ENCODE results near the gene CYP3A5. TPM values are rescaled to one million over a fixed set of nuclear protein-coding genes. Genes with fewer than 3 reads are reported as not detected.

CYP3A5 gene
- total and polyA plus RNA-seq, 2 of the 13 experiments (the other 11 are each of a cell fraction or from before 2014, with no cell fraction given): 5.7 to 9.3 TPM

DNA sequence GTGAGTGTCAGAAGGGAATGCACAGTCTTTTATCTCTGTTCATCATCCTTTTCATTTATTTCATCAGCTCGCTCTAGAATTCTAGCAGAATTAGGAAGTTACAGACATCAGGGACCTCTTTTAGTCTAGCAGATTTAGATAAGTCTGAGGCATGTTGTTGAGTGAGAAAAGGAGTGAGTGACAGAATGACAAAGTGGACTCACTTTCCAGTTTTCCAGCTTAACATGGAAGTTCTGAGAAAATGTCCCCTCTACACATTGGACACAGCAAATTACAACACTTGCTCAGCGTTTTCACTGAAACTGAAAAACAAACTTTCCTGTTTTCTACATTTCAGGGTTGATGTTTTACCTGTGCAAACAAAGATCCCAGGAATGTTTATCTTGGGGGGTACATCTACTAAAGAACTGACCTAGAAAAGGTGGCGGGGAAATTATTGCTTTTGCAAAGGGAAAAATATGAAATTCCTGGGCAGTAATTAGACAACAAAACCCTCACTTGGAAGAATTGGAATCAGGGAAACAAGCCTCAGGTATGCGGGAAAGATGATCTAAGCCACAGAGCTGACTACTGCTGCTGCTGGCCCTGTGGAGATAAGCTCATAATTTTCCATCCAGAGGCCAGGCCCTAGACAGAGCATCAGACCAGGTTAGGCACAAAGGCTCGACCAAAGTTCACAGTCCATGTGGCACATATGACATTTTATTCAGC lies 14.6 kb upstream of the CYP3A5 start (continued):
- TF ChIP-seq HOXA7 (CRISPR knock-in tag; IDR thresholded peaks at IDR 0.05) (no peak), PHF8 (CRISPR knock-in tag; IDR thresholded peaks at IDR 0.05) (no peak), ZFP36 (IDR thresholded peaks at IDR 0.05; ENCODE audit: borderline replicate concordance, low read depth, low read length, partially characterized antibody) (no peak), TOPORS (CRISPR knock-in tag; IDR thresholded peaks at IDR 0.05) (no peak), IRF2 (CRISPR knock-in tag; IDR thresholded peaks at IDR 0.05) (peak; percentile 19; the same call in 1 of the 2 replicates), NFIB (CRISPR knock-in tag; IDR thresholded peaks at IDR 0.05; ENCODE audit: borderline replicate concordance) (no peak), SP2 (CRISPR knock-in tag; IDR thresholded peaks at IDR 0.05) (no peak), MBNL3 (CRISPR knock-in tag; conservative IDR thresholded peaks at IDR 0.05) (no peak), ZNF124 (CRISPR knock-in tag; IDR thresholded peaks at IDR 0.05) (peak; percentile 45; the same call in 1 of the 2 replicates), NCOA5 (CRISPR knock-in tag; IDR thresholded peaks at IDR 0.05) (no peak), KDM4B (CRISPR knock-in tag; IDR thresholded peaks at IDR 0.05) (peak; percentile 32; the same call in 1 of the 2 replicates), ZNF605 (CRISPR knock-in tag; IDR thresholded peaks at IDR 0.05) (no peak), FOXP1 (IDR thresholded peaks at IDR 0.05) (no peak; the same call in 1 of the 2 replicates), FOXP1 (CRISPR knock-in tag; IDR thresholded peaks at IDR 0.05) (peak; percentile 88), CEBPG (CRISPR knock-in tag; IDR thresholded peaks at IDR 0.05) (peak; percentile 70), ZNF776 (CRISPR knock-in tag; IDR thresholded peaks at IDR 0.05) (no peak), ZNF326 (CRISPR knock-in tag; IDR thresholded peaks at IDR 0.05; ENCODE audit: borderline replicate concordance) (no peak), CHCHD3 (CRISPR knock-in tag; IDR thresholded peaks at IDR 0.05) (no peak), NFE2L2 (IDR thresholded peaks at IDR 0.05; ENCODE audit: low read length) (no peak), TAF15 (IDR thresholded peaks at IDR 0.05; ENCODE audit: low read depth, low read length, poor library complexity, severe bottlenecking) (no peak), DMAP1 (CRISPR knock-in tag; IDR thresholded peaks at IDR 0.05) (no peak), NFE2 (CRISPR knock-in tag; IDR thresholded peaks at IDR 0.05) (no peak), MXI1 (IDR thresholded peaks at IDR 0.05; ENCODE audit: borderline replicate concordance, low read depth, low read length) (no peak)
- TF ChIP-seq, protein P1, sequence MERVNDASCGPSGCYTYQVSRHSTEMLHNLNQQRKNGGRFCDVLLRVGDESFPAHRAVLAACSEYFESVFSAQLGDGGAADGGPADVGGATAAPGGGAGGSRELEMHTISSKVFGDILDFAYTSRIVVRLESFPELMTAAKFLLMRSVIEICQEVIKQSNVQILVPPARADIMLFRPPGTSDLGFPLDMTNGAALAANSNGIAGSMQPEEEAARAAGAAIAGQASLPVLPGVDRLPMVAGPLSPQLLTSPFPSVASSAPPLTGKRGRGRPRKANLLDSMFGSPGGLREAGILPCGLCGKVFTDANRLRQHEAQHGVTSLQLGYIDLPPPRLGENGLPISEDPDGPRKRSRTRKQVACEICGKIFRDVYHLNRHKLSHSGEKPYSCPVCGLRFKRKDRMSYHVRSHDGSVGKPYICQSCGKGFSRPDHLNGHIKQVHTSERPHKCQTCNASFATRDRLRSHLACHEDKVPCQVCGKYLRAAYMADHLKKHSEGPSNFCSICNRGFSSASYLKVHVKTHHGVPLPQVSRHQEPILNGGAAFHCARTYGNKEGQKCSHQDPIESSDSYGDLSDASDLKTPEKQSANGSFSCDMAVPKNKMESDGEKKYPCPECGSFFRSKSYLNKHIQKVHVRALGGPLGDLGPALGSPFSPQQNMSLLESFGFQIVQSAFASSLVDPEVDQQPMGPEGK (CRISPR knock-in tag; IDR thresholded peaks at IDR 0.05): peak; percentile 75
- TF ChIP-seq, protein P2, sequence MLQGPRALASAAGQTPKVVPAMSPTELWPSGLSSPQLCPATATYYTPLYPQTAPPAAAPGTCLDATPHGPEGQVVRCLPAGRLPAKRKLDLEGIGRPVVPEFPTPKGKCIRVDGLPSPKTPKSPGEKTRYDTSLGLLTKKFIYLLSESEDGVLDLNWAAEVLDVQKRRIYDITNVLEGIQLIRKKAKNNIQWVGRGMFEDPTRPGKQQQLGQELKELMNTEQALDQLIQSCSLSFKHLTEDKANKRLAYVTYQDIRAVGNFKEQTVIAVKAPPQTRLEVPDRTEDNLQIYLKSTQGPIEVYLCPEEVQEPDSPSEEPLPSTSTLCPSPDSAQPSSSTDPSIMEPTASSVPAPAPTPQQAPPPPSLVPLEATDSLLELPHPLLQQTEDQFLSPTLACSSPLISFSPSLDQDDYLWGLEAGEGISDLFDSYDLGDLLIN (CRISPR knock-in tag; IDR thresholded peaks at IDR 0.05; ENCODE audit: borderline replicate concordance): no peak
- TF ChIP-seq, protein P3, sequence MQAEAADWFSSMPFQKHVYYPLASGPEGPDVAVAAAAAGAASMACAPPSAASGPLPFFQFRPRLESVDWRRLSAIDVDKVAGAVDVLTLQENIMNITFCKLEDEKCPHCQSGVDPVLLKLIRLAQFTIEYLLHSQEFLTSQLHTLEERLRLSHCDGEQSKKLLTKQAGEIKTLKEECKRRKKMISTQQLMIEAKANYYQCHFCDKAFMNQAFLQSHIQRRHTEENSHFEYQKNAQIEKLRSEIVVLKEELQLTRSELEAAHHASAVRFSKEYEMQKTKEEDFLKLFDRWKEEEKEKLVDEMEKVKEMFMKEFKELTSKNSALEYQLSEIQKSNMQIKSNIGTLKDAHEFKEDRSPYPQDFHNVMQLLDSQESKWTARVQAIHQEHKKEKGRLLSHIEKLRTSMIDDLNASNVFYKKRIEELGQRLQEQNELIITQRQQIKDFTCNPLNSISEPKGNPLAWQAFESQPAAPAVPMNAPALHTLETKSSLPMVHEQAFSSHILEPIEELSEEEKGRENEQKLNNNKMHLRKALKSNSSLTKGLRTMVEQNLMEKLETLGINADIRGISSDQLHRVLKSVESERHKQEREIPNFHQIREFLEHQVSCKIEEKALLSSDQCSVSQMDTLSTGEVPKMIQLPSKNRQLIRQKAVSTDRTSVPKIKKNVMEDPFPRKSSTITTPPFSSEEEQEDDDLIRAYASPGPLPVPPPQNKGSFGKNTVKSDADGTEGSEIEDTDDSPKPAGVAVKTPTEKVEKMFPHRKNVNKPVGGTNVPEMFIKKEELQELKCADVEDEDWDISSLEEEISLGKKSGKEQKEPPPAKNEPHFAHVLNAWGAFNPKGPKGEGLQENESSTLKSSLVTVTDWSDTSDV (CRISPR knock-in tag; IDR thresholded peaks at IDR 0.05): no peak
- TF ChIP-seq, protein P4, sequence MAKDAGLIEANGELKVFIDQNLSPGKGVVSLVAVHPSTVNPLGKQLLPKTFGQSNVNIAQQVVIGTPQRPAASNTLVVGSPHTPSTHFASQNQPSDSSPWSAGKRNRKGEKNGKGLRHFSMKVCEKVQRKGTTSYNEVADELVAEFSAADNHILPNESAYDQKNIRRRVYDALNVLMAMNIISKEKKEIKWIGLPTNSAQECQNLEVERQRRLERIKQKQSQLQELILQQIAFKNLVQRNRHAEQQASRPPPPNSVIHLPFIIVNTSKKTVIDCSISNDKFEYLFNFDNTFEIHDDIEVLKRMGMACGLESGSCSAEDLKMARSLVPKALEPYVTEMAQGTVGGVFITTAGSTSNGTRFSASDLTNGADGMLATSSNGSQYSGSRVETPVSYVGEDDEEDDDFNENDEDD (CRISPR knock-in tag; IDR thresholded peaks at IDR 0.05; ENCODE audit: borderline replicate concordance): no peak; the same call in 1 of the 2 replicates

Measured in HepG2 (cell line).